NCI-H1417 (cell line): ENCODE results near the gene FOXRED2.
"Not testable (repeated sequence)": the region's sequence is repeated elsewhere in the genome, so short reads cannot be mapped to it uniquely, and the experiment has no call there.

ENCODE experiments used
- DNase-seq, 3 experiments: peaks; one replicate each; lab custom pipeline; 2025; lab: John Stamatoyannopoulos, UW

Gene FOXRED2

GRCh38 chr22:36506637-36507517 is at the start of gene FOXRED2:
Gene FOXRED2 (minus strand): TSS chr22:36507040. CDS start chr22:36506422, 618 bp downstream.
- DNase-seq = peak; percentile 77 to 93 (median 90)

GRCh38 chr22:36554098-36554497 is 47.3 kb upstream of the FOXRED2 start:
- DNase-seq = no peak

- peak in 1 of 3 experiments; percentile 5 for DNase-seq
Measured at GRCh38 chr22:36552289-36552688, 45.4 kb upstream of the FOXRED2 start.

GRCh38 chr22:36550701-36551495 is 44.1 kb upstream of the FOXRED2 start:
- peak in 2 of 3 experiments; percentile 2 to 30 for DNase-seq

GRCh38 chr22:36549033-36549432 is 42.2 kb upstream of the FOXRED2 start:
- no peak for DNase-seq

- DNase-seq = no peak
Measured at GRCh38 chr22:36548606-36549005, 41.8 kb upstream of the FOXRED2 start.

- no peak for DNase-seq
Measured at GRCh38 chr22:36546932-36547331, 40.1 kb upstream of the FOXRED2 start.

GRCh38 chr22:36546092-36546804 is 39.4 kb upstream of the FOXRED2 start:
- peak; percentile 5 to 68 (median 29) for DNase-seq

- no peak for DNase-seq
Measured at GRCh38 chr22:36544107-36544620, 37.3 kb upstream of the FOXRED2 start.

- DNase-seq = no peak
Measured at GRCh38 chr22:36541831-36542411, 35.1 kb upstream of the FOXRED2 start.

- no peak for DNase-seq
Measured at GRCh38 chr22:36540867-36541642, 34.2 kb upstream of the FOXRED2 start.

- DNase-seq = no peak
Measured at GRCh38 chr22:36538529-36538928, 31.7 kb upstream of the FOXRED2 start.

GRCh38 chr22:36536717-36537116 is 29.9 kb upstream of the FOXRED2 start:
- peak; percentile 42 to 80 (median 80) for DNase-seq

- not testable (repeated sequence) for DNase-seq
Measured at GRCh38 chr22:36533320-36533719, 26.5 kb upstream of the FOXRED2 start.

- no peak for DNase-seq
Measured at GRCh38 chr22:36532466-36532865, 25.6 kb upstream of the FOXRED2 start.

- peak; percentile 95 to 99 (median 96) for DNase-seq
Measured at GRCh38 chr22:36528795-36529751, 22.2 kb upstream of the FOXRED2 start, which contains the start of gene EIF3D. Gene EIF3D (minus strand): TSS chr22:36529166. CDS start chr22:36526121, 3,045 bp downstream.

GRCh38 chr22:36528341-36528740 is 21.5 kb upstream of the FOXRED2 start:
- no peak for DNase-seq

- no peak for DNase-seq
Measured at GRCh38 chr22:36522662-36523061, 15.8 kb upstream of the FOXRED2 start.

- no peak for DNase-seq
Measured at GRCh38 chr22:36520423-36520822, 13.6 kb upstream of the FOXRED2 start.
